T-helper 22 cell (primary cell): ENCODE results near the gene ANKRD44.

Source experiments
- DNase-seq: peaks from one replicate; pipeline ENCODE4 v3.0.0-alpha.2; 2020; ENCODE audit warnings: low read depth

ANKRD44 gene

DNA sequence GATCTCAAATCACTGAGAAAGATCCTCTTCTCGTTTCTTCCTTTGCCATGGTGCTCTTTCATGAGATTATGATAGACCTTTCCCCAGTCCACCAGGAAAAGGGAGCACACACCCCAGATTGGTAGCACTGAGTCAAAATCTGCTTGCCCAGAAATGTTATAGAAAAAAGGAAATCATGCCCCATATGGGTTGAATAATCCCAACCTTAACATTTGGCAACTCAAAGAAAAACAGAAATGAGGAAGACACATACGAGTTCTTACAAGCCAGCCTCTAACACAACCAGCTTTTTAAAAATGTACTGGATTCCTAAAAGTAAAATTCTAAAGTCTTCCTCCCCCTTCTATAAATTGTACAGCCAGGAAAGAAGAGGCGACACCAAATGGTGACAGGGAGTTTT lies 103.0 kb downstream of the ANKRD44 start:
- no peak for DNase-seq

DNA sequence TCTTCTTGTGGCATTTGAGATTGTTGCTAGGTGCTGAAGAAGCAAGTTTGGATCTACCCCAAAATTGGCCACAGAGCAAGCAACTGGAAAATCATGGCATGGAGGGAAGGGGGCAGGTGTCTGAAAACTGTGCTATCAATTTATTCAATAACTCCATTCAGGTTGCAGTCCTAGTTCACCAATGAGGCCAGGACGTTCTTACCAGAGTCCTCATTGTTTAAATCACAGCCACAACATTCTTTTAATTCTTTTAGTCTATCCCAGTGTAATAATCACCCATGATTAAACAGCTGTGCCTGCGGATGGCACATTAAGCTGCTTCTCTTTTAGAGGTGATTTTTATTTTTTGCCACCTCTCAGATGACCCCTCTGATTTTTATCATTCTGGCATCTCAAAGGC lies 103.5 kb downstream of the ANKRD44 start:
- no peak for DNase-seq

DNA sequence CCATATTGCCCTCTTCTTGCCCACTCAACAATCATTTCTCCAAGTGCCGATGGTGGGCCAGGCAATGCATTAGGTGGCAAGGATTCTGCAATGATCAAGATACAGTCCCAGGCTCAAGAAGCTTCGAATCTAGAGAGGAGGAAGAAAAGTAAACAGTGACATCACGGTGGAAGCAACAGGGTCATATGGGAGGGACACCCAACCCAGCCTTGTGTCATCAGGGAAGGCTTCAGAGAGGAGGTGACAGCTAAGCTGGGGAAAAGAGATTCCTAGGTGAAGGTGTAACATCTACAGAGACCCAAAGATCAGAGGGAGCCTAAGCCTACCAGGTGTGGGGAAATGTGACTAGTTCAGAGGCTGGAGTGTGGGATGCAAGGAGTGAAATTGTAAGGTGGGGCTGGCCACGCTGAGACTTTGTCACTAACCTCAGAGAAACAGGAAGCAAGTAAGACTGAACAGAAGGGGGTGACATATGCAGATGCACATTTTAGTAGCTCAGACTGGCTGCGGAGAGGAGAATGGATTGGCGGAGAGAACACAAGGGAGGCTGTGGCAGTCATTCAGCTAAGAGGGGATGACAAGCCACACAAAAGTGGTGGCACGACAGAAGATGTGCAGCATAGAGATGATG lies 104.9 kb downstream of the ANKRD44 start:
- peak; percentile 69 for DNase-seq

DNA sequence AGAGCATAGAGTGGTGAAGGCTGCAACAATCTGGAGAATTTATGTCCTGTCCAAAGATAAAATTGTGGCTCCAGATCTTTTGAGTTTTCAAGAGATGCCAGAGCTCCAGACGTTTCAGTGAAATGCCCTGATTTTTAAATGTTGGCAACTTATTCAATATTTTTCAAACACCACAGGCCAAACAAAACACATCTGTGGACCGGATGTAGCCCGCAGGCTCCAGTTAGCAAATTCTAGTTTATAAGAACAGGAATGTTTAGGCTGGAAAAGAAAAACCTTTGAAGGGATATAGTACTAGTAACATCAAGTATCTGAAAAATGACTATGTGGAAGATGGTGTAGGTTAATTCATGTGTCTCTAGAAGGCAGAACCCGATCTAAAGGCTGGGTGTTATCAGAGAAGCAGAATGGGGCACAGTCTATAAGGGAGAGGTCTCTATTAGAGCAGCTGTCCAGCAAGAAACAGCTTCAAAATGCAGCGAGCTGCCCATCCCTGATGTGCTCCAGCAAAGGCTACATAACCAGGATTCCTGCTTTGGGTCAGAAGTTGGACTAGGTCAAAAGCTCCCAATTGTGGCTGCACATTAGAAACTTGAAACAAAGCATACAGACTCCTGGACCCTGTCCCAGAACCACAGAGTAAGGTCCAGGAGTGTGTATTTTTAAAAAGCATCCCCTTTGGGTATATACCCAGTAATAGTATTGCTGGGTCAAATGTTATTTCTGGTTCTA lies 105.9 kb downstream of the ANKRD44 start:
- no peak for DNase-seq

DNA sequence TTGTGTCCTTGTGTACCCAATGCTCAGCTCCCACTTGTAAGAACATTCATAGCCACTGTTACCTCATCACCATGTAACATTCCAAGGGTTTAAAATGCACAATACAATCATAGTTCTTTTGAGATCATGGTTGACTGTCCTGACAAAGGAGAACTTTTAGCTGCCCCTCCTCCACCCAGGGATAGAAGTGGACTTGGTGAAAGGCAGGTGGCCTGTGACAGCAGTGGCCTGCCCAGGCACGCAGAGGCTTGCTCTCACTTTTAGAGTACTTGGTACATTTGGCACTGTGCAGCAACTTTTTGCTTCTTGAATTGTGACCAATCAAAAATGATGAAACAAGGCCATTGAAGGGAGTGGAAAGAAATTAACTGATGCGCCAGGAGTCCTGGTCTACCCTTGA lies 108.7 kb downstream of the ANKRD44 start:
- DNase-seq: no peak

DNA sequence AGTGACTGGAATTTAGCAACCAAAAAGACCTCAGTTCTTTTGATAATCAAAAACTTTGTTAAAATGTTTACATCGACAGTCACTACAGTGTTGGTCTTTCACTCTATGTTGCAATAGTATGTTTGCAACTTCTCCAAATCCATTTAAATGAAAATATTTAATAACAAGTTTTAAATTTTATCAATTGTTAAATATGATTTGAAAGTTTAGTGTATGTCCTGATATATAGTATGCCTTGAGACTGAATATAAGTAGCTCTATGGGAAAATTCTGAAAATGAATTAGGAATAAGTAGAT lies 109.9 kb downstream of the ANKRD44 start:
- no peak for DNase-seq

DNA sequence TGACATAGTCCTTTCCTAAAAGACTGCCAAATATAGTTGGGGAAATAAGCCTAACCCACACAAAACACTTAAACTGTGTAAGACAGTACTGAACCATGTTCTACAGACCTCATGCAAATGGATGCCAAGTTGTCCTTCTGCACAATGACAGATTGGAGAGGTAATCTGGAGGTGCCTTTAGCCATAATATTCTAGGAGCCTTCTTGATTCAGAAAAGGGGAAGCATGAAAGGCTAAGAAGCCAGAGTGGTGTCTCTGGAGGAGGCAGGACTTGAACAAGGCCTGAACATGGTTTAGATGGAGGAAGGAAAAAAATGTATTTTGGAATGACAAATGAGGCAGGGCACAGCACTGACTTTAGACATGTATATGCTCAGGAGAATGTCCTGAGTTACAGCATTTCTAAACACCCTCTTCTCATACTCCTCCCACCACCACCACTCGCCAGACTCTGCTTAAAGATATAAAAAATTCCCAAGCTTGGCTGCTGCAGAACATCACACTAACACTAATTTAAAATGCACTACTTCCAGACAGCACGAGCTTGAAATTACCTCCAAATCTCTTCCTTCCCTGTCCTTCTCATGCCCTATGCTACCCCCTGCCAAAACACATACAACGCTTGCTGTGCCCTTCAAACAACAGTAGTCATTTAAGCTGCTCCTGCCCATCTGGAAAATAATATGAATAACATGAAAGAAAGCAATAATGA lies 110.4 kb downstream of the ANKRD44 start:
- DNase-seq: no peak

DNA sequence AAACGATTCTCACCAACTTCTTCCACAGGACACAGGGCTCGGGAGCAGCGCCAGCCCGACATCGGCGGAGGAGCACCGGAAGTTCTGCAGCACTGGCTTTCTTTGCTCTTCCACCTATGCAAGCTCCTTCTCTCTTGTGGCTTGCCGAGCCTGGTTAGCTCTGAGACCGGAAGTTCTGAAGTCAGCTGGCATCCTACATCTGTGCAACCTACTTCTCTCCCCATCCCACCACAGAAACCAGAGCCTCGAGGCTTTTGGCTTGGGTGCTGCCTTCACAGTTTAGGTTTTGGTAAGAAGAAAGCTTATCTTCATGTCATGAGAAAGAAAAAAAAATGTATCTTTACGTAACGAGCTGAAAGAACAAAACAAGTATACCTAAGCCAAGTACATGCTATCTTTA lies 111.7 kb downstream of the ANKRD44 start:
- DNase-seq: peak; percentile 93

DNA sequence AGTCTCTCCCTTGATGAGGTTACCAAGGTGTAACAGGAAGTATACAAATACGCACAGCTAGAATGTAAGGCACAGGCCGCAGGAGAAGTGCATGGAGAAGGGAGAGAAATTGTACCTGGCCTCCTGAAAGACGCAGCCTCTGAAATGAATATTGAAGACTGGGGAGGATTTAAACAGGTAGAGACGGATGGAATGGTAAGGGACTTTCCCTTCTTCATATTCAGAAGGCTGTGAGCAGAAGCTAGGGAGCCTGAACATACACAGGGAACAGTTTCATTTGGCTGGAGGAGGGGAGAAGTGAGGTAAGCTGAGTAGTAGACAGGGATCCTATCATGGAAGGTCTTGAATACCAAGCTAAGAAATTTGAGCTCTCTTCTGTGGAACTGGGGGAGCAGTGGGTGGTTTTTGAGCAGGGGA lies 112.7 kb downstream of the ANKRD44 start:
- no peak for DNase-seq

DNA sequence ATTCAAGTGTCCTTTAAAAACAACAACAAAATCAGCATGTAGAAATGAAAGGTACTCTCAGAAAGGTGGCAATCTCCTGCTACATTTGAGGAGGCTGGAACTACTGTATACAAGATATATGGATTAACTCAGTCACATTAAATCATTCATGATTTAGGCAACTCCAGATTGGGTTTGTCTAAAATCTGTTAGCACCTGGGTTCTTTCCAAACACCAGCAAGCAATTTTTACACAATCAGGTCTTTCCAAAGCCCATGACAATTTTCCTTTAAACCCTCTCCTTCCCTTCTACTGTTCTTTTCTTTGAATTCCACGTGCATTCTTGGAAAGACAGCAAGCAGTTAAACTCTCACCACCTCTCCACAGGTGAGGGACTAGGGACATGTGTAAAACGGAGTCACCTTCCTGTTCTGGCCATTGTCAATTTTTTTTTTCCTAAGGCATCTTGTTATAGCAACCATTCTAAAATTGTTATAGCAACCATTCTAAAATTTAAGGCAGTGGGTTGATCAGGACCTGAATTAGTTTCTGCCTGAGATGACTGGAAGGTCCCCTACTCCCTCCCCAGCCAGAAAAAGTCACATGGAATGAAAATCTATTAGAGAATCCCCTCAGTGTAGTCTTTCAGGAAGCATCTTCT lies 113.9 kb downstream of the ANKRD44 start:
- no peak for DNase-seq

DNA sequence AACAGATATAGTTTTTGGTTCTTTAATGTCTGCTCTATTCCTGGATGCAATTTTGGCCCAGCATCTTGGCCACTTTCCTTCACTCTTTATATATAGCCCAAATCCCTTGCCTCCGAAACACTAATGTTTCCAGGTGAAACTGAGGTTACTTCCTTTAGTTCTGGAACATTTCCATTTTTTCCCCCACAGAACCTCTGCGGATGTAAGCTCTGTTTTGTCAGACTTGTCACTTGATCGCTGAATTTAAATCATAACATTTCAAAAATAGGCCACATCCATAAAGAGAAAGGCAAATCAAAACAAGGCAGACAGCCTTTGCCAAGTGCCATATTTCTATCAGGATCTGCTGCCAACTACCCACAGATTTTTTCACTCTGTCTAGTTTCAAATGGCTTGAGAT lies 115.1 kb downstream of the ANKRD44 start:
- DNase-seq: no peak

DNA sequence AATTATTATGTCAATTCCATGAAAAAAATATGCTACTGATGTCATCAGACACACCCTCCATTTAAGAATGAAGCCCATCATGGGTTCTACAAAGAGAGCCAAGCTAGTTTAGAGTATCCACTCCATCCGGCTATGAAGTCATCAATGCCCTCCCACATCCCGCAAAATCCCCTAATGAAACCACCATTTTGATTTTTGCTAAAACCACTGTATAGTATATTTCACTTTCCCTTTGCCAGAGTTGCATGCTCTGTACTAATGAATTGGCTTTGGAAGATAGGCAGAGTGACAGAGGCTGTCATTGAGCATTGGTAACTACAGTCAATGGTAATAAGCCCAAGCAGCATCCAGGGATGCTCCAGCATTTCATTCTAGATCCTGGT lies 118.6 kb downstream of the ANKRD44 start:
- DNase-seq: peak; percentile 60

DNA sequence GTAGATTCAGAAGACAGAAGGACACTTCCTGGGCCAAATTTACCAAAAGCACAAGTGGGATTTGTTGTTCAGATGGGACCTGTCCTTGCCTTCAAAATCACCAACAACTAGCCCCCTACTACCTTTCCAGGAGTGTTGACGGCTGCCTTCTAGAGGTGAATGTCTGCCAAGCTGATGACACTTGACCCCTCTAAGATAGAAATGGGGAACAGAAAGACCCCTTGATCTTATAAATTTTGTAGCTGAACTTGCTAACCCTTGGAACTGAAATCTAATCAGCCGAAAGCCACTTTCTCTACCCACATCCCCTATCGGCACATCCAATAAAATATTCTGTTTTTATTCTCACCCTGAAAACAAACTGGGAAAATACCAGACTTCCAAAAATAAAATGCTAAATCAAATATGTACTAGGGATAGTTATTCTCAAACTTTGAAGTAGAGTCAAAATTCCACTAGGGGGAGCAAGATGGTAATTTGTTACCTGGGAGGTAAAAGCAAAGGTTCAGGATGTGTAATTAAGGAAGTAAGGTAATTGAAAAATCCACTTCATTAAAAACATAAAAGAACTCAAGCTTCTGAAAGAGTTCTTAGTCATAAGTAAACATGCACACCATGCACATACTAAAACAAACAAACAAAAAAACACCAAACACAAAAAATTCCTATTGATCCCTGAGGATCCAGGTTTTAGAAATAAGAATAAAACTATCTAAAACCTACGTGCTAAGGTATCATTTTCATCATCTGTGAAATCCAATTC lies 119.2 kb downstream of the ANKRD44 start:
- no peak for DNase-seq

DNA sequence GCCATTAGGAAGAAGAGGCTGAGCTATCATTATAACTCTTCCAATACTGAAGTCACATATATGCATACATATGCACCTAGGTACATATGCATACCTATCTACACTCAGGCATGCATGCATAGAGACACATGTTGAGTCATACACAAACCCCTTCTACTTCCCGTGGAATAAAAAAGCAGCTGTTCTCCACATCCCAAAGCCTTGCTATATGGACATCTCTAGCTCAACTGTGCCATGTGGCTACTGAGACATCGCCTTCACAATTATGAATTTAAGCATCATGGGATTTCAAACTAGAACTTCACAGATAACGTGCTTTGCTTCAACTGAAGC lies 120.5 kb downstream of the ANKRD44 start:
- no peak for DNase-seq

DNA sequence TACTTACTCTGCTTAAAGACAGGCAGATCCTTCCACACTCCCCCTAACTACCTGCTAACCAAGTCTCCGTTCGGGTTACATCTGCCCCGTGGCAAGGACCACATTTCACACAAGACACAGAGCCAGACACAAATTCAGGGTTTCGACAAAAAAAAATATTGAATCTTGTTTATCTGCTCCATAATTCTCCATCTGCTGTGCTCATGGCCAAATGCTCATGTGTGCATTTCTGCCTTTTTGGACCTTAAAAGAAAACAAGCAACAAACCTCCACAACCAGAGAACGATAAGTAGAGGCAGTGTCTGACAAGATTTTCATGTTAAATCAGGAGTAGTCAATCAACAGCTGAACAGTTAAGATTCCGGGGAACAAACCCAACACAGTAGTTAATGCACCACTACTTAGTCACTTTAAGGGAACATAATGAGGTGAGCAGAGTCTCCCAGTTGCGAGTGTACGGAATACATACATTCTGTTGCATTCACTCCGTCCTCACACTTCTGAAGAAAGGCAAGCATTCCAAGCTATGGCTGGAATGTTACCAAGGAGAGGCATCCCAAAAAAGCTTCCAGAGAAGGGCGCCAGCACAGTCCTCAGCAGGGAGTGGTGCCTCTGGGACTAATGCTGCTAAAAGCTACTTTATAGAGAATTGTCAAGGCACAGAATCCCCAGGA lies 121.0 kb downstream of the ANKRD44 start:
- DNase-seq: no peak

DNA sequence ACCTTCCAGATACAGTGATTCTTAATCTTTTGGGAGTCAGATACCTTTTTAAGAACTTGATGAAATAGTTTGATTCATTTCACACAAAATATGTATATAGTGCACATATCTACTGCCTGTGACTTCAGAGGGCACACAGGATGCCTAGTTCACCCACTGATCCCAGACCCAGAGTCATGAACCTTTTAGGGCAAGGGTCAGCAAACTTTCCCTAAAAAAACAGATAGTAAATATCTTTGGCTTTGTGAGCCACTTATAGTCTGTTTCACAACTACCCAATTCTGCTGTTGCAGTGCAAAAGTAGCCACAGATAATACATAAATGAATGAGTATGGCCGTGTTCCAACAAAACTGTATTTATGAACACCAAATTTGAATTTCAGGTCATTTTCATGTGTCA lies 124.9 kb downstream of the ANKRD44 start:
- no peak for DNase-seq

DNA sequence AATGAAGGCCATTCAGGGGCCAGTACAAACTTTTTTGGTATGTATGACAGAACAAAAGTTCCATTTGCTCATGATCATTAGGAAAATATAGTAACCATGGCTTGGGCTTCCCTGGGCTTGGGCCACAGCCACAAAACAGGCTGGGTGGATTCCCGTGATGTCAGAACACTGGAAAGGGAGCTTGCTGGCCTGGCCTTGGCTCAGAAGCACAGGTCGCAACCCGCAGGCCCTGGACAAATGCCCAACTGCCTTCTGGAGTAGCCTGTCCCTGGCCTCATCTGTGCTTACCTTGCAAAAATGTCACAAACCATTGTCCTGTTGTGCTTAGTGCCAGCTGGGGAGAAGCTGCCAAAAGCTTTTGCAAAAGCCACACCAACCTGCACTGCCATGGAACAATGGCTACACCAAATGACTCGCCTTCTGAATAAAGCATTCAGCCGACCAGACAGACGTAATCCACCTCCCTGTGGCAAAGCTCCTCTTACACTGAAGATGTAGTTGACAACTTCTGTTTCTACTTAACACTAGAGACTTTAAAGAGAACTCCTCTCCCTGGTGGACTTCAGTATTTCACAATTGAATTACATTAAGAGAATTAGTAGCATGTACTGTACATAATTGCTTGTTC lies 125.5 kb downstream of the ANKRD44 start:
- DNase-seq: no peak

DNA sequence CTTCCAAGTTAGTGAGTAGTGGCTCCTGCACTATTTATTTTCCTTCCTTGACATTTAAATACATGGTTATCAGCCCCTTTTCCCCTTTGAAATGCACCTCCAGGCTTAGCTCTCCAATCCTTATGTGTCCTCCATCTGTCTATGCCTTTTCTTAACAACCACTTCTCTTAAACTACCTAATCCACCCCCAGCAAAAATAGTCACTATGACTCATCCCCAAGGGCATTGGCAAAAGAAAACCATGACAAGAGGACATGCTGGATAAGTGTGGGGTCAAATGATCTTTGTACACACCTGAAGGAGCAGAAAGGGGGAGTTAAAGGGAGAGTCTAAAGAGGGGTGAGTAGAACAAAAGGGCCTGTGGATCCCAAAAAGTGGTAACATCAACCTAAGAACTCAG lies 127.2 kb downstream of the ANKRD44 start:
- no peak for DNase-seq

DNA sequence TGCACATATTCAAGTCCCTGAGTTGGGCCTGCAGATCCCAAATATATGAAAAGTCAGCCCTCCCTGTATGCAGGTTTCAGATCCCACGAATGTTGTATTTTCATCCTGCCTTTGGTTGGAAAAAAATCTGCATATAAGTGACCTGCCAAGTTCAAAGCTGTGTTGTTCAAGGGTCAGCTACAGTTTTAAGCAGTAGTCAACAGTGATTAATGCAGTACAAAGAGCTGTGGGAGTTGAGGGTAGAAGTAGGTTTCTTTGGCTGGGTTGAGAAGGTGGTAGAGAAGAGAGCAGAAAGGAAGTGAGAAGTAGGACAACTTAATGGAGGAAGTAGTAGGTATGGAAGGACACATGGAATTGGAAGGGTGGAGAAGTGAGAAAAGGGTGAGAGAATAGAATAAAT lies 127.9 kb downstream of the ANKRD44 start:
- no peak for DNase-seq

DNA sequence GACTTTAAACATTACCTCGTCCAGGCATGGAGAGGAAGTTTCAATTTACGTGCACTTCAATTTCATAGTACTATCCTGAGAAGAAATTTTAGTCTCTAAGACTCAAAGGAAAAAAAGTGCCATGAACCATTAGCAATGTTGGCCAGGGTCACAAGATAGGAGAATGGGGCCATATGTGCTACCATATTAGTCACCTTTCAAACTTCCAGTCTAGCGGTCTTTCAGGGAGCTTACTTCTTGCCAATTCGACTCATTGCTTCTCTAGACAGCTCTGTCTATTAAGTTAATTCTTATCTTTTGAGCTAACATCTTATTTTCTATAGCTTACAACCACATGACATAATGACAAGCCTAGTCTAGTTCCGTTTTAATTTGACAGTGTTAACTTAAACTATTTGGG lies 129.1 kb downstream of the ANKRD44 start:
- no peak for DNase-seq

DNA sequence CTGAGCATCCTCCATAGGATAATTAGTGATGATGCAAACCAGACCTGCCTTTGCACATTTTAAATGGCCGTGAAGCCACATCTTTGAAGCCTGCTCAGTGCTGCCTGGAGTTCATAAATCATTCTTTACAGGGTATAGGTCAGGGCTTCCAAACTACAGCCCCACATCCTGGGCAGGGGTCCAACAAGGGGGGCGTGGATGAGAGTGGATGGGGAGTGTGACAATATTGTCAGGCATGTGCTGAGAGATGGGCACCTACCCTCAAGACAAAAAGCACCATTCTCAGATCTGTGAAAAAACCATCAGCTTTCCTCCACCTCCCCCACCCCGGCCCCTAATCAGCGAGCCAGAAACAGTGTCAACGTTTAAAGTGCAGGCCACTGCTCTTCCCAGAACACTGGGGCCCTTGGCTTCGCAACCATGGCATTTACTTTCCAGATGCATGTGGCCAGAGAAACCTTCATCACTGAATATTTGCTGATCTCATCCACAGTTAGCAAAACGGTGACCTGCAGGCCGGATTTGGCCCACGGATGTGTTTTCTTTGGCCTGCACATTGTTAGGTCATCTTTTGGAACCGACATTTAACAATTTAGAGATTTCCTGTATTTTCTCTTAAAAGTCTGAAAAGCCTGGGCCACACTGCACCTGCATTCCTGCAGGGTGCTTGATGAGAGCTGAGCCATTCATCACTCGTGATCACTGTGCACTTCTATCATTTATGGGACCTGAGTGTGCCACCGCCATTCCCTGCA lies 130.7 kb downstream of the ANKRD44 start:
- no peak for DNase-seq
